NCI-H2029 treated with DMSO at 0.1 percent for 48 hours (cell line): ENCODE data around the gene UTP11.

Experiments used
- DNase-seq: peaks from one replicate; lab custom pipeline; 2025; lab: John Stamatoyannopoulos, UW

UTP11 gene

DNA sequence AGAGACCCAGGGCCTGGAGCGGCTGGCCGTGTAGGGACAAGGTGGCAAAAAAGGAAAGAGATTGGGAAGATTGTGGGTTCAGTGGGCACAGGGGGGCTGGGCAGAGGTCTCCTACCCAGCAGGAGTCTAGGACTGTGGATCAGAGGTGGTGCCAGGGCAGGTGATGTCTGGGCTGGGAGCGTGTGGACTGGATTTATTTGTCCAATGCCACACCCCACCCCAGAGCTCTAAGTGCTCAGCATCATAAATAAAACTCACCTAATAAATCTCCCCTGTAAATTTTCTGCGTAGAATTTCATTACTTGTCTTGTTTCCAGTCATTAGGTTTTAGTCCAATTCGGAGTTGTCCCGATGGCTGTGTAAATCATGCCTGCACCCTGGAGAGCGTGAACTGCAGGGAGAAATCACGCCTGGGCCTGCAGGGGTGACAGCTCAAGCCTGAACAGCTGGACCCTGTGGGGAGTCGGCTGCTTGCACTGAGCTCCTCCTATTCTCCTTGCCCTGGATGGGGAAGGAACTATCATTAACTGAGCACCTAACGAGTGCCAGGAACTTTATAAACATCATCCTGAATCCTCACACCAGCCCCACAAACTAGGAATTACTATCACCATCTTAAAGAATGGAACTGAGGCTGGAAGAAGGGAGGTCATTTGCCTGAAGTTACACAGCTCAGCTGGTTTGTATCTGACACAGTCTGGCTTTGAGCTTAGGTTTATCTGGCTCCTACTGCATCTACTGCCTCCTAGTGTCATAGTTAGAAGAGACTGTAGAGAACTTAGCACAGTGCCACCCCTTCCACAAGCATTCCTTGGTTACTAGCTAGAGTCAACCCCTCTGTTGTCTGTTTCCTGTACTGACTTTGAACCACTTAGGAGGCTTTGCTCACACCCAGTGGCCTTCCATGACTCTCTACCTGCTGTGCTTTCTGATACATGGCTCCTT, 59.0 kb downstream of the UTP11 start:
- DNase-seq, result no peak

GRCh38 chr1:38072858-38073257, 60.3 kb downstream of the UTP11 start:
- DNase-seq, result no peak

DNA sequence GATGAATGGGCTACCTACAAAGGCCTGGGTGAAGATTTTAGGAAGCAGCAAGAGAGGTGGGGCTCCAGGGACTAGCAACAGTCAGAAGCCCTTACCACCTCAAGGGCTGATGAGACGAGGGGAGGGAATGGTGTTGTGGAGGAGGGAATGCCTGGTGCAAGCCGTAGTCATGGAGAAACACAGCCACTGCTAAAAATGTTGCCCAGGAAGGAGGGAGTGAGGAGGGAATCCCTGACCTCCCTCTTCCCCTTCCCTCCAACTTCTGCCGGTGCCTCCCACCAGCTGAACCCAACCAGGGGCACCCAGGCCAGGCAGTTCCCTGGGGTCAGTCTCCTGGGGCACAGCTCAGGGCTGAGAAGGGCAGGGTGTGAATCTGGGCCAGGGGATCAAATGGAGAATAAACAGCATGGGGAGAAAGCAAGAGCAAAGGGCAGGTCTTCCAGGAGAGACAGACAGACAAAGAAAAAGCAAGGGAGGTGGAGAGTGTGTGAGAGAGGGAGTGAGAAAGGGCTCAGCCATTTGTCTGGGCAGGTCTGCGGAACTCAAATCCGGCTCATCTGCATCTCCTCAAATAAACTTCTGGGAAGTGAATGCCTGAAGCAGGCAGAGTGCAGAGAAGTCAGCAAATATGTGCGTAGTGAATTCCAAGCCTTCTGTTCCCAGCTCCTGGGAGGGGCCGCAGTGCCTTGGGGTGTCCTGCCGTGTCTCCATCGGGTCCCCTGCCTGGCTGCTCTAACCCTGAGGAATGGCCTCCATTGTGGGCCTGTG, 61.2 kb downstream of the UTP11 start:
- no peak for DNase-seq

DNA sequence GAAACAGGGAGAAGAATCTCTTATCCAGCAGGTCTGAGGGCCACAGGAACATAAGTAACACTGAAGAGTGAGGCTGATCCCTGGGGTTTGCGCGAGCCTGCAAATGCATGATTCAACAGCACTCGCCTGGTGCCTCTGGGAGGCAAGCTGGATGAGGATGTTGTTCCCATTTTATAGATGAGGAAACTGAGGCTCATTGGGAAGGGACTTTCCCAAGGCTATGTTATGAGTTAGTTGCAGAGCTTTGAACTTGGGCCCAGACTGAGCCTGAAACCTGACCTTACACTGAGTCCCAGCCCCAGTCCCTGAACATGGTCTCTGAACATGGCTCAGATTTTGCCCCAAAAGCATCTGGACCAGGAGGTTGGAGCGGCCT, 61.8 kb downstream of the UTP11 start:
- no peak for DNase-seq
